ENCODE data around the gene STK32B.

- no peak for TF ChIP-seq CTCF (IDR thresholded peaks at IDR 0.05)
- TF ChIP-seq POLR2A (IDR thresholded peaks at IDR 0.05): no peak
Measured at GRCh38 chr4:5040856-5041620, 10.2 kb upstream of the STK32B start.
